DLD1 (cell line): ENCODE results near the gene ASCC1.

Experiments used
- in situ Hi-C: cut with HindIII; loops from 2 replicates; pipeline ENCODE4 v1.10.0; 2017; ENCODE audit warnings: low sequenced_read_pairs

ASCC1 gene, protein sequence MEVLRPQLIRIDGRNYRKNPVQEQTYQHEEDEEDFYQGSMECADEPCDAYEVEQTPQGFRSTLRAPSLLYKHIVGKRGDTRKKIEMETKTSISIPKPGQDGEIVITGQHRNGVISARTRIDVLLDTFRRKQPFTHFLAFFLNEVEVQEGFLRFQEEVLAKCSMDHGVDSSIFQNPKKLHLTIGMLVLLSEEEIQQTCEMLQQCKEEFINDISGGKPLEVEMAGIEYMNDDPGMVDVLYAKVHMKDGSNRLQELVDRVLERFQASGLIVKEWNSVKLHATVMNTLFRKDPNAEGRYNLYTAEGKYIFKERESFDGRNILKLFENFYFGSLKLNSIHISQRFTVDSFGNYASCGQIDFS

DNA sequence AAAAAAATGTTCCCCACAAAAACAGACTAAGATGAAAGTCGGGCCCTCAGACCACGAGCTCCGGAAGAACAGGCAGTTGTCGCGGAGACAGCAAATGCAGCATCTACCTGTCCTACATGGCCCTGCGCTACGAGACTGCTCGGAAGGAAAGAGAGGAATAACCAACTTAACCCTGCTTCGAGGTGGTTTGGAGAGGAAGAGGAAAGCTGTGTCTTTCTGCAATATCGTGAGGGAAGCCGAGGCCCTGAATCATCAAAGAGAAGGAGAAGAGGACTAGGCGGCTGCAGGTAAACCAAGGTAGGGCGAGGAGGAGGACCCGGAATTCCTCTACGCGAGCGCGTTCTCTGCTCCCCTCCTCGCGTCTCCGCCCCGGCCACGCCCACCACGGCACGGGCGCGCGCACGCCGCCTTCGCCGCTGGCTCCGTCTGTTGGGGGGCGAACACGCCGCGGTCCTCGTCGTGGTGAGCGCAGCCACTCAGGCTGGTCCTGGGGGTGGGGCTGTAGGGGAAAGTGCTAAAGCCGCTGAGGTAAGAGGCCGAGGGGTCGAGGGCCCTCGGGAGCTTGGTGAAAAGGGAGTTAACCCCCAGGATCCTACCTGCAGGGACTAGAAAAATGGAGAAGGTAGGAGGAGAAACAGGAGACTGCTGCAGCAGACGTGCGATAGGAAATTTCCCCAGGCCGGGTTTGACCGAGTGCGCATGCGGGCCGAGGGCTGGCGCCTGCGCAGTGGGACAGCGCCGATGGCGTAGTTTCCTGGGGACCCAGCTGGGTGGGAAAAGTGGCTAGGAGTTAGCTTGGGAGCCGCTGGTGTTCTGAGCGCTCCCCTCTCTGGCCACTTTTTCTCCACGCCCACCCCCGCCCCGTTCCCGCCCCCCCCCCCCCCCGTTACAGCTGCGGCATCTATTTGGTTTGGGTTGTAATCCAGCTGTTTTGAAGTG is at the start of gene ASCC1, which contains the start of gene ANAPC16:
Gene ASCC1 (minus strand): TSS at position 666 of the 939 bp plus-strand sequence. CDS start 2,978 bp downstream, outside the sequence.
Gene ANAPC16 (plus strand): TSS at position 402 of the 939 bp plus-strand sequence. CDS start 7,903 bp downstream, outside the sequence.
- in situ Hi-C loops = no loop called here

GRCh38 chr10:72265508-72265907 is 49.4 kb upstream of the ASCC1 start:
- in situ Hi-C loops = no loop called here

- in situ Hi-C loops = no loop called here
These were observed 48.5 kb upstream of the ASCC1 start for GRCh38 chr10:72264536-72264935.

DNA sequence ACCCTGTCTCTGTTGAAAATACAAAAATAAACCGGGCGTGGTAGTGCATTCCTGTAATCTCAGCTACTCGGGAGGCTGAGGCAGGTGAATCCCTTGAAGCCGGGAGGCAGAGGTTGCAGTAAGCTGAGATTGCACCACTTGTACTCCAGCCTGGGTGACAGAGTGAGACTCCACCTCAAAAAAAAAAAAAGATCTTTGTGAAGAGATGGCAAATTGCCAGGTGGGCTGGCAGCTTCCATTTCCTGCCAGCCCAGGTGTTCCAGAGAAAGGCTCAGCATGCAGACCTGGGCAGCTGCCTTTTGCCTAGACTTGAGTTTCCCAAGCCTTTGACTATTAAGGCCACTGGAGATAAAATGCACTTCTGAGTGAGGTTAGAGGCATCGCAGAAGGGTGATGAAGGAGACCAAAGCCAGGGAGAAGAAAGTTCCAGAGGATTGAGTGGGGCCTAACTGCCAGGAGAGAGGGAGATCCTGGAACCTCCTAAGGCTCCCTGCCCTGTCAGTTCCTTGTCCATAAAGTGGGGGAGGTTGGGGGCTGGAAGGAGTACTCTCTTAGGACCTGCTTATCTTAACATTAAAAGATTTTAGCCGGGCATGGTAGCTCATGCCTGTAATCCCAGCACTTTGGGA is 47.7 kb upstream of the ASCC1 start:
- in situ Hi-C loops = no loop called here

GRCh38 chr10:72261784-72262404 is 45.8 kb upstream of the ASCC1 start:
- in situ Hi-C loops = no loop called here

DNA sequence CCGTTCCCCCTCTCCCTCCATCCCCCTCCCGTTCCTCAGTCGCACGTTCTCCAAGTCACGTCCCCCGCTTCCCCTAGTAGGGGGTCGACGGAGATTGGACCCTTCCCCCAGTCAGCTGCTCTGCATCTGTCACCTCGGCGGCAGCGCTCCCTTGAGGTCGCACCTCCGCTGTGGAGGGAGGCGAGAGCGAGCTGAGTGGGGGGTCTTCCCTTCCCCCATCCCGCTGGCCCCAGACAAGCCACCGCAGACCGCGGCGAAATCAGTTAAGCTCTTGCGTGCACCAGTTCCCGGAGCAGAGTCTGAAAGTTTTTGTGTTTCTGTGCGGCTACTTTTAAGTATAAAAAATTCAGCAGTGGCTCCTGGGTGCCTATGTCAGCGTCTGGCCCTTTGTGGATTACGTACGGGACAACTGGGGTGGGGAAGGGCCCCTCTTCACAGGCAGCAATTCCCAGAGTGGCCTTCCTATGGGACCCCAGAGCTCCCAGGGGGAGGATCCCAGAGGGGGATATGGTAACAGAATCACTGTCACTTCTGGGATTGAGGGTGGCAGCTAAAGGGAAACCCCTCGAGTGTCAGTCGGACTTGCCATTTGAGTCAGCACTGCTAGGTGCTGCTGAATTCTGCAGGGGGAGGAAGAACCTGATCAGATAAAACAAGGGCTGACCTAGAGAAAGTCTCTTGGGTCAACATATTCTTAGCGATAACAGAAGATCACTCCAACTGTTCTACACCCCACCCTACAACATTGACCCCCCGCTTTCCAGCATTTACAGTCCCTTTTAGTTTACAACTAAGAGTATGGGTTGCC is 45.1 kb upstream of the ASCC1 start:
- in situ Hi-C loops = no loop called here

- in situ Hi-C loops = no loop called here
These were observed 44.3 kb upstream of the ASCC1 start for GRCh38 chr10:72260239-72260975.

- in situ Hi-C loops = no loop called here
These were observed 43.6 kb upstream of the ASCC1 start for GRCh38 chr10:72259491-72260238.

DNA sequence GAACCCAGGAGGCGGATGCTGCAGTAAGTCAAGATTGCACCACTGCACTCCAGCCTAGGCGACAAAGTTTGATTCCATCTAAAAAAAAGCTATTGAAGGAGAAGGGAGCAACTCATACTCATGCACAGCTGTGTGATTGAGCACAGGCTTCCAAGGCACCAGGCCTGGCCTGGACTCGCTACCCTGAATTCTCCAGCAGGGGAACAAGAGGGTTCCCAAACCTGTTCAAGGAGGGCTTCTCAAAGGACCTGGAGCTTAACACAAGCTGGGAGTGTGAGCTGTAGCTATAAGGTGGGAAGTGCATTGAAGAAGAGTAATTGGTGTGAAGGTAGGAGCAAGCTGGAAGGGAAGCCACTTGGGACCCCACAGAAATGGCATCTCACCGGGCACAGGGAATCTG is 42.5 kb upstream of the ASCC1 start:
- in situ Hi-C loops = no loop called here

- in situ Hi-C loops = no loop called here
These were observed 41.2 kb upstream of the ASCC1 start for GRCh38 chr10:72257051-72257892.

DNA sequence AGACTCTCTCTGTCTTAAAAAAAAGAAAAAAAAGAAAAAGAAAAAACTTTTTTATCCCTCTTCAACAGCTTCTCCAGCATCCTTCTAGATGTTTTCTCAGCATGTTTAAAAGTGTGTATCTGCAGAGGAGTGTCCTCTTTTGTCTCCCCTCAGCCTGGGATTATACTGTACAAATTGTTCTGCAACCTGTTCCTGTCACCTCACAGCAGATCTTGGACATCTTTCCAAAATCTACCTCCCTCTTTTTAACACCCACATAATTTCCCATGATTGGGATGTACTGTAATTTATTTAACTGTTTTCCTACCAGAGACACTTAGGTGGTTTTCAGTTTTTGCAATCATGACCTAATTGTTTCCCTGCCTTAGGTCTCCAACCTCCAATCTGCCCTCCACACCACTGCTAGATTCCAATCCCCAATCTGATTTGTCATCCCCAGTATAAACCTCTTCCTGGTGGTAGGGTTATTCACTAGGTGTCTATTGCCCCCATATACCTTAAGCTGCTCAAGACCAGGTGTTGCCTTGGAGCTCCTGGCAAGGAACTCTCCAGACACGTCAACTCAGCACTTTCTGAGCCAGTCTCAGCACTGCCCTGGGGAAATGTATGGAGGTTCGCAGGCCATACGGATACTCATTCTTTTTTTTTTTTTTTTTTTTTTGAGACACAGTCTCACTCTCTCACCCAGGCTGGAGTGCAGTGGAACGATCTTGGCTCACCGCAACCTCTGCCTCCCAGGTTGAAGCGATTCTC is 40.1 kb upstream of the ASCC1 start:
- in situ Hi-C loops = no loop called here

GRCh38 chr10:72254813-72255568 is 38.9 kb upstream of the ASCC1 start:
- in situ Hi-C loops = no loop called here

GRCh38 chr10:72253578-72253977 is 37.5 kb upstream of the ASCC1 start:
- in situ Hi-C loops = no loop called here

- in situ Hi-C loops = no loop called here
These were observed 36.9 kb upstream of the ASCC1 start for GRCh38 chr10:72252972-72253371.

DNA sequence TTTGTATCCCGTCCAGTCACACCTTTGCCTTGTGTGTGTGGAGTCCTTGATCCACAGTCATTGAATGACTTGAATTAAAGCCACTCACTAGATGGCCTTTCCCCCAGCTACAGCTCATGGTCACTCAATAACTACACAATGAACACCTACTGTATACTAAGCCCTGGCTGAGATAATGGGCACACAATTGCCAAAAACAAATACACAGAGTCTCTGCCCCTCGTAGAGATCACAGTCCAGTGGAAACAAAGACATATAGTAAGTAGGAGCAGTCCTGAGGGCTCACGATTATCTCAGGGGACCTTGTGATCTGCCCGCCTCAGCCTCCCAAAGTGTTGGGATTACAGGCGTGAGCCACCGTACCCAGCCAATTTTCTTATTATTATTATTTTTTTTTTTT is 35.6 kb upstream of the ASCC1 start:
- in situ Hi-C loops = no loop called here

DNA sequence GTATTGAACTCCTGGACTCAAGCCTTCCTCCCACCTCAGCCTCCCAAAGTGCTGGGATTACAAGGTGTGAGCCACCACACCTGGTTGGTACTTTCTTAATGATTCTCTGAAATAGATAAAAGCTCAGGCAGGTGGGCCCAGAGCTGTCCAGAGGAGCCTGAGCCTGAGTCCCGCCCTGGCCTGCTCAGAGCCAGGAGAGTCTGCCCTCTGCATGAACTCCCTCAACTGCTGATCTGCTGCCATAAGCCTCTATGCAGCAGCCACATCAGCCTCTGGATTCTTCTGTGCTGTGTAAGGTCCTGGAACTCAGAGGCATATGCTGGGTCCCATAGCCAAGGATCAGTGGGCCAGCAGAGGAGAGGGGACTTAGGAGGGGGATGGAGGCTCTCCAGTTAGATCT is 34.6 kb upstream of the ASCC1 start:
- in situ Hi-C loops = no loop called here
